Measurements from ENCODE around the gene CATSPERZ.
"Not testable (repeated sequence)": the region's sequence is repeated elsewhere in the genome, so short reads cannot be mapped to it uniquely, and the experiment has no call there.

Gene CATSPERZ

GRCh38 chr11:64304316-64305072 is 4.3 kb downstream of the CATSPERZ start:
- DNase-seq (ENCODE audit: low read depth), result peak; percentile 86

GRCh38 chr11:64305075-64305690 is 5.0 kb downstream of the CATSPERZ start, which contains the start of gene ESRRA:
ESRRA (plus strand) TSS chr11:64305524; CDS start chr11:64307180, 1,656 bp downstream.
- DNase-seq (ENCODE audit: low read depth), result peak; percentile 97

- DNase-seq (ENCODE audit: low read depth), result no peak
These were observed 5.8 kb downstream of the CATSPERZ start for GRCh38 chr11:64305691-64306562.

- no peak for DNase-seq (ENCODE audit: low read depth)
These were observed 6.4 kb downstream of the CATSPERZ start for GRCh38 chr11:64306563-64306875.

- no peak for DNase-seq (ENCODE audit: low read depth)
These were observed 6.9 kb downstream of the CATSPERZ start for GRCh38 chr11:64306876-64307622.

GRCh38 chr11:64307795-64308194 is 7.6 kb downstream of the CATSPERZ start:
- DNase-seq (ENCODE audit: low read depth), result not testable (repeated sequence)

GRCh38 chr11:64312947-64313346 is 12.8 kb downstream of the CATSPERZ start:
- no peak for DNase-seq (ENCODE audit: low read depth)

- DNase-seq (ENCODE audit: low read depth), result no peak
These were observed 13.5 kb downstream of the CATSPERZ start for GRCh38 chr11:64313491-64314145.

- DNase-seq (ENCODE audit: low read depth), result no peak
These were observed 14.1 kb downstream of the CATSPERZ start for GRCh38 chr11:64314146-64314804.

- DNase-seq (ENCODE audit: low read depth), result no peak
These were observed 14.8 kb downstream of the CATSPERZ start for GRCh38 chr11:64314805-64315561.

- DNase-seq (ENCODE audit: low read depth), result not testable (repeated sequence)
These were observed 15.7 kb downstream of the CATSPERZ start for GRCh38 chr11:64315667-64316526.

- DNase-seq (ENCODE audit: low read depth), result no peak
These were observed 16.6 kb downstream of the CATSPERZ start for GRCh38 chr11:64316672-64317324.

GRCh38 chr11:64317325-64317960 is 17.3 kb downstream of the CATSPERZ start, which contains the start of gene TRMT112:
TRMT112 (minus strand) TSS chr11:64317559; CDS start chr11:64317526, 33 bp downstream.
- peak; percentile 98 for DNase-seq (ENCODE audit: low read depth)

GRCh38 chr11:64317961-64318765 is 18.0 kb downstream of the CATSPERZ start, which contains the start of gene PRDX5:
PRDX5 (plus strand) TSS chr11:64318121; CDS start chr11:64318216, 95 bp downstream.
- peak; percentile 94 for DNase-seq (ENCODE audit: low read depth)

- no peak for DNase-seq (ENCODE audit: low read depth)
These were observed 18.9 kb downstream of the CATSPERZ start for GRCh38 chr11:64318766-64319761.

- no peak for DNase-seq (ENCODE audit: low read depth)
These were observed 20.4 kb downstream of the CATSPERZ start for GRCh38 chr11:64320556-64320955.

Measured in iris pigment epithelial cell (primary cell).